Activated naive CD4-positive, alpha-beta T cell treated with anti-CD3 and anti-CD28 coated beads, Interleukin-2, amount 50 U/mL, for 24 hours (primary cell): ENCODE measurements around the gene JAZF1.

Experiments used
- H3K27ac Mint-ChIP-seq: one replicate; pipeline ENCODE4 v1.8.0; 2021; ENCODE audit warnings: mild to moderate bottlenecking, mixed read lengths
- H3K27me3 Mint-ChIP-seq: one replicate; pipeline ENCODE4 v1.8.0; 2021; ENCODE audit warnings: mixed read lengths
- H3K36me3 Mint-ChIP-seq: one replicate; pipeline ENCODE4 v1.8.0; 2021; ENCODE audit warnings: mixed read lengths
- H3K4me1 Mint-ChIP-seq: one replicate; pipeline ENCODE4 v1.8.0; 2021; ENCODE audit warnings: mixed read lengths
- H3K4me3 Mint-ChIP-seq: one replicate; pipeline ENCODE4 v1.8.0; 2021; ENCODE audit warnings: mild to moderate bottlenecking, mixed read lengths
- H3K9me3 Mint-ChIP-seq: one replicate; pipeline ENCODE4 v1.8.0; 2021; ENCODE audit warnings: mixed read lengths

JAZF1 gene

DNA sequence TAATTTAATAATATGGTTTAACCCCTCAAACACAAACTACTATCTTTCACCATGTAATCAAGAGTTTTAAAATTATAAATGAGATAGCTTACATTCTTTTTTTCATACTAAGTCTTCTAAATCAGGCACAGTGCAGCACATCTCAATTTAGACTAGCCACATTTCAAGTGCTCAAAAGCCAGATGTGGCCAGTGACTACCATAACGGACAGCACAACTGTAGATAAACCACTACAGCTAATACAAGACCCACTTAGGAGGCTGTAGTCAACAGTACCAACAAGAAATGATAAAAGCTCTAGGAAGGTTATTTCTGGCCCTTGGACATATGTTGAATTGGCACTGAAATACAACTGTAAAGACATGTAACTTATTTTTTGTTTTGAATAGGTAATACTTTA, 65.3 kb downstream of the JAZF1 start:
- Mint-ChIP-seq H3K27ac (no peak overlapping the region), H3K36me3 (peaks cover 2% of the 10 kb centered on the region), H3K4me1 (peaks cover 33% of the 10 kb centered on the region), H3K9me3 (no peaks in the 10 kb centered on the region), H3K4me3 (no peak overlapping the region), H3K27me3 (no peaks in the 10 kb centered on the region)

DNA sequence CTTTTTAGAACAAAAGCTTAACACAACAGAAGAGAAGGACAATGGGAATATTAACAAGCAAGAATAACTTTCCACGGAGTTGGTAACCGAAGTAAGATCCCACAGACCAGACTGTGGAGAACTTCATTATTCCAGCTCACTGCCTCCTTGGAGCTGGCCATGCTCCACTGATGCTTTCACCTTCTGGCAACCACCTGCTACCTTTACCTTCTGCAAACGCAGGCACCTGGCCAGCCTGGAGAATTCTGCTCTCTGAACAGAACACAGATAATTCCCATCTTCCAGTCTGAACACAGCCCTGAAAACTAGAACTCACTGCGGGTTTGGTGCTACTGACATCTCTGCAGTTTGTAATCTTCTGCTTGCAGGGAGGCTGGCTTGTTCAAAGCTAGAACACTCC, 66.5 kb downstream of the JAZF1 start:
- no peak overlapping the region for H3K4me3 Mint-ChIP-seq
- peaks cover 2% of the 10 kb centered on the region for H3K36me3 Mint-ChIP-seq
- no peaks in the 10 kb centered on the region for H3K27me3 Mint-ChIP-seq
- H3K4me1 Mint-ChIP-seq = peaks cover 24% of the 10 kb centered on the region
- H3K9me3 Mint-ChIP-seq = no peaks in the 10 kb centered on the region
- H3K27ac Mint-ChIP-seq = no peak overlapping the region

DNA sequence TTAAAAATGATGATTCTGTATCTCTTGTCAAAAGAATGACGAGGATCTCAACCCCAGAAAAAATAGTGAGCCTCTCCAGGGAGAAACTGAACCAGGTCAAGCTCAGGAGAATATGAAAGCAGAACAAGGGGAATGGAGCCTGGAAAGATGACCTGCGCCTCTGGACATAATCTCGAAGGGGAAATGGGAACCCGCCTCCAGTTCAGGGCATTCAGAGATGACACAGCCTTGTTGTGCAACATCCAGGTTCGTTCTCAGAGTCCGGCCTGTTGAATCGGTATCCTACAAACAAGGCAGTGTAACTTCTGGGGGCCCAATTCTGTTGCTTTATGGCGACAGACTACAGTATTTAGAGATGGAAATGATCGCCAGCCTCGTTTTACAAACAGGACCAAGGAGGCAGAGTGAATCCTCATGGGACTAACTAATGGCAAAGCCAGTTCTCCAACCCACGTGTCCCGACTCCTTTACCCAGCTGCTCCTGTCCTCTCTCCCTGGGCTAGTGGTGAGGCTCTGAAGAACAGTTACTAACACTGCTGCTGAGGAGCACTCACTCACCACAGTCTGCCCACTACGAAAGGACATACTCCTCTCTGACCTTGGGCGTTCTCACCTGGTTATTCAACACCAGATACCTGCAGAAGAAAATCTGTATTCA, 67.6 kb downstream of the JAZF1 start:
- peaks cover 31% of the 10 kb centered on the region for H3K4me1 Mint-ChIP-seq
- no peak overlapping the region for H3K27ac Mint-ChIP-seq
- no peaks in the 10 kb centered on the region for H3K9me3 Mint-ChIP-seq
- peaks cover 2% of the 10 kb centered on the region for H3K36me3 Mint-ChIP-seq
- no peaks in the 10 kb centered on the region for H3K27me3 Mint-ChIP-seq
- no peak overlapping the region for H3K4me3 Mint-ChIP-seq

DNA sequence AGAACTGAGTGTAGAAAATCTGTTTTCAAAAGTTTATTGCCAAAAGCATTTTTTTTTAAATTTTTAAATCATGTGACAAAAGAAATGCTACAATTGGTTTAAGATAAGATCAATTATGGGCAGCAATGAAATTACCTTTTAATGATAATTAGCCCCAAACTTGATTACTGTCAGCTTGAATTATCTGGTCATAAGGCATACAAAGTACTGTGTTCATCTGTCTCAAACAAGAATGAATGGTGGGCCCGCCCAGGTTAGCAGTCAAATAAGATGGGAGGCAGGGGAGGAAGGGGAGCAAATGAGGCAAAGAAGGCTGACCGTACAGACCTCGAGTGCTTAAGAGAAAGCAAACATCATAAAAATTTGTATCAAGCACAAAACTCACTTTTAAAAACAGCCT, 68.1 kb downstream of the JAZF1 start:
- Mint-ChIP-seq H3K27me3 (no peaks in the 10 kb centered on the region), H3K36me3 (no peaks in the 10 kb centered on the region), H3K4me1 (peaks cover 30% of the 10 kb centered on the region), H3K27ac (no peak overlapping the region), H3K4me3 (no peak overlapping the region), H3K9me3 (no peaks in the 10 kb centered on the region)

DNA sequence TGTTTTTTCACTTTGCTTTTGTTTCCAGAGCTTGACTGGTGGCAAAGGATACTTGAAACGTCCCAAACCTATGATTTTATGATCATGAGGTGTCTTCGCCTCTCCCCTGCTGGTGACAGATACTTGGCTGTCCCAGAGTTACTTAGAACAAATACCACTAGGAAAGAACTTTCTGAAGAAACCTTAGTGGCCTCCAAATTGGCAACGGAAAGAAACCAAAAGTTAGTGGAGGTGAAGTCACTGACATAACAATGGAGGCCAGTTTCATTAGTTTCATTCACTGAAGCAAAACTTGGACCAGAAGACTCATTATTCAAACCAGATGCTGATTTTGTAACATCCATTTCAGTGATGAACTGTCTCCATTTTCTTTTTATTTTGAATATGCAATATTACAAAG, 68.6 kb downstream of the JAZF1 start:
- H3K4me1 Mint-ChIP-seq = peaks cover 27% of the 10 kb centered on the region
- no peaks in the 10 kb centered on the region for H3K27me3 Mint-ChIP-seq
- H3K36me3 Mint-ChIP-seq = no peaks in the 10 kb centered on the region
- no peaks in the 10 kb centered on the region for H3K9me3 Mint-ChIP-seq
- H3K27ac Mint-ChIP-seq = no peak overlapping the region
- H3K4me3 Mint-ChIP-seq = no peak overlapping the region

DNA sequence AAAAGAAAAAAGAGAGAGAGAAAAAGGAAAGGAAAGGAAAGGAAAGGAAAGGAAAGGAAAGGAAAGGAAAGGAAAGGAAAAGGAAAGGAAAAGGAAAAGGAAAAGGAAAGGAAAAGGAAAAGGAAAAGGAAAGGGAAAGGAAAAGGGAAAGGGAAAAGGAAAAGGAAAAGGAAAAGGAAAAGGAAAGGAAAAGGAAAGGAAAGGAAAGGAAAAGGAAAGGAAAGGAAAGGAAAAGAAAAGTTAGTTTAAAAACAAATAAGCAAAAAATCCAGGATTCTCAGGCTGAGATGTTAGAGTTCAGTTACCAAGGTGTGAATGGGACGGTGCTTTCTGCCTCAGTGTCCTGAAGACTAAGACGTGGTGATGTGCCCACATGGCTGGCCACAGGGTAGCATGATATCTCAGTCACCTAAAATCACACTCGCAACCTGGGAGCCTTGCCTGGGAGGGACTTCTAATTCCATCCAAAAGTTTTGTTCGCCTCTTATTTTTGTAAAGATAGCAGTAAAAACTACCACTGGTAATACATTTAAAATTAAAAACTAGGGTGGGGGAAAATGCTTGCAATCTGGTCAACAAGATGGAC, 70.1 kb downstream of the JAZF1 start:
- Mint-ChIP-seq H3K36me3 (no peaks in the 10 kb centered on the region), H3K9me3 (no peaks in the 10 kb centered on the region), H3K27ac (no peak overlapping the region), H3K4me3 (no peak overlapping the region), H3K27me3 (no peaks in the 10 kb centered on the region), H3K4me1 (peaks cover 26% of the 10 kb centered on the region)

DNA sequence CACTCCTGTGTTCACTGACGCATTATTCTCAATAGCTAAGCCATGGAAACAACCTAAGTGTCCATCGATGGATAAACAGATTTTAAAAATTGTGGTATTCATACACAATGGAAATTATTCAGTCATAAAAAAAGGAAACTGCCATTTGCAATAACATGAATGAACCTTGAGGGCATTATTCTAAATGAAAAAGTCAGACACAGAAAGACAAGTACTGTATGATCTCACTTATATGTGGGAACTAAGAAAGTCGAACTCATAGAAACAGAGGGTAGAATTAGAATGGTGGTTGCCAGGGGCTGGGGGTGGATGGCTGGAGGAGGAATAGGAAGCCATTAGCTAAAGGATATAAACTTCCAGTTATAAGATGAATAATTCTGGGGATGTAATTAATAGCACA, 71.8 kb downstream of the JAZF1 start:
- H3K27ac Mint-ChIP-seq = no peak overlapping the region
- H3K9me3 Mint-ChIP-seq = no peaks in the 10 kb centered on the region
- H3K4me1 Mint-ChIP-seq = peaks cover 24% of the 10 kb centered on the region
- H3K4me3 Mint-ChIP-seq = no peak overlapping the region
- H3K36me3 Mint-ChIP-seq = peaks cover 3% of the 10 kb centered on the region
- no peaks in the 10 kb centered on the region for H3K27me3 Mint-ChIP-seq

DNA sequence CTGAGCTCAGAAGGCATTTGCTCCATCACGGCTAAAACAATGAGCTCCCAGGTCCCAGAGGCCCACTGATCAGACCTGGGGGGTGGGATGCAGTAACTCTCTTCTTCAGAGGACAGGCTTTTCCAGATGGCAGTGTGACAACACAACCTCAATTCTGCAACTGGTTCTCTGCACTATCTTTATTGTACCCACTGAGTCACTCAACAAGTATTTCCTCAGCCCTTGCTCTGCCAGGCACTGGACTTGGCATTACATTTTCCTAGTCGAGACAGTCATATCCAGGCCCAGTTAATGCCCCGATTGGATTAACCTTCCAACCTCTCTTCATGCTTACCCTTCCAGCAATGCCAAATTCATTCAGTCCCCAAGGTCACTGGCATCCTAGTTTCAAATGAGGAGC, 72.6 kb downstream of the JAZF1 start:
- H3K36me3 Mint-ChIP-seq = peaks cover 7% of the 10 kb centered on the region
- H3K4me1 Mint-ChIP-seq = peaks cover 28% of the 10 kb centered on the region
- H3K27me3 Mint-ChIP-seq = no peaks in the 10 kb centered on the region
- H3K9me3 Mint-ChIP-seq = no peaks in the 10 kb centered on the region
- no peak overlapping the region for H3K27ac Mint-ChIP-seq
- no peak overlapping the region for H3K4me3 Mint-ChIP-seq

DNA sequence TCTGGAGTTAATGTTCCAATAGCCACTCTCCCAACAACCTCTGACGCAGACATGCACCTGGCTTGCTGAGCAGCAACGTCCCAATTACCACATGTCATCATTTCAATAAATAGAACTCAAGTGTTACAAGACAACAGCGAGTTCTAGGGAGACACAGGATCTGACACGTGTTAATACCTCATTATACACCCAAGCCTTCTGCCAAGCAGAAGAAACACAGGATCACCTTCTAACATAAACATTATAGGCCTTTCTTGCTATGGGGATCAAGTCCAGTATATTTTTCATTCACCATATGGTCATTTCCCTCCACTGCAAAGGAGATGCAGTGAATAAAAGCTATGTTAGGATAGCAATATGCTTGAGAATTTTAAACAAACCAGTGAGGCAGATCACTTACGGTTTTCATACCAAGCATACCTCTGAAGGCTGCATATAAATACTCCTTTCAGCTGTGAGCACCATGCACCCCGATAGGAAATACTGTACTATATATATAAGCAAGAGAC, 74.2 kb downstream of the JAZF1 start:
- H3K36me3 Mint-ChIP-seq = peaks cover 7% of the 10 kb centered on the region
- no peaks in the 10 kb centered on the region for H3K9me3 Mint-ChIP-seq
- H3K4me3 Mint-ChIP-seq = no peak overlapping the region
- H3K27ac Mint-ChIP-seq = no peak overlapping the region
- peaks cover 28% of the 10 kb centered on the region for H3K4me1 Mint-ChIP-seq
- H3K27me3 Mint-ChIP-seq = no peaks in the 10 kb centered on the region

DNA sequence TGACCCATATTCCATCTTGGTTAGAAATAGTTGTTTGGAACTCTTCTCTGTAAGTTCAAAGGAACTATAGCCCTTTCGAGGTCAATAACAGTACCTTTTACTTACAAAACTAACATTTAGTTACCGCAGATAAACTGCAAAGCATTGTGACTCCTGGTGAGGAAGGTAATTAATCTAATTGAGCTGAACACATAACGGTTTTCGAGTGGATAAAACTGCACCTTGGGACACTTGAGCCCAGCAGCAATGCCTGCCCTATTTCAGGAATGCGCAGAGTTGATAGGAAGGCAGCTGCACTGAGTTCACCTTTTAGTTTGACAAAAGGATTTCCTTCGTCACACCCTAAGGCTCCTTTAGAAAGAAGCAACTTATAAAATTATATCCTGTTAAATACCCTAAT, 75.4 kb downstream of the JAZF1 start:
- Mint-ChIP-seq H3K9me3 (no peaks in the 10 kb centered on the region), H3K27ac (no peak overlapping the region), H3K36me3 (peaks cover 7% of the 10 kb centered on the region), H3K4me1 (peaks cover 28% of the 10 kb centered on the region), H3K4me3 (no peak overlapping the region), H3K27me3 (no peaks in the 10 kb centered on the region)

DNA sequence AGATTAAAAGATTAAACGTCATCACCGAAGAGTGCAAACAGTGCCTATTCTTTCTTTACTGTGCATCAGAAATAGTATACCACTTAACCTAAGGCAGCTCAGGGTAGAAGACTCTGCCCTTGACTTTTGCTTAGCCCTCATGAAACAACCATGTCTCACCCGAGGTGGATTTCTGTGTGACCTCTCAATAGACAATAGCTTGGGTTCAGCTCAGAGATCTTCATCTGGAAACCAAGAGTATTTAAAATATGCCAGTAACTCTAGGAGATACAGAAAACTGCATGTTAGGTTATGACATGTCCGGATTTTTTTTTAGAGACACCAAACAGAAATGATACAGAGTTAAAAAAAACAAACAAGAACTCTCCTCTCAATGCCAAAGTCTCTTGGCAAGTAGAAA, 75.8 kb downstream of the JAZF1 start:
- H3K4me3 Mint-ChIP-seq = no peak overlapping the region
- no peaks in the 10 kb centered on the region for H3K27me3 Mint-ChIP-seq
- H3K4me1 Mint-ChIP-seq = peaks cover 28% of the 10 kb centered on the region
- peaks cover 7% of the 10 kb centered on the region for H3K36me3 Mint-ChIP-seq
- H3K27ac Mint-ChIP-seq = no peak overlapping the region
- H3K9me3 Mint-ChIP-seq = no peaks in the 10 kb centered on the region

DNA sequence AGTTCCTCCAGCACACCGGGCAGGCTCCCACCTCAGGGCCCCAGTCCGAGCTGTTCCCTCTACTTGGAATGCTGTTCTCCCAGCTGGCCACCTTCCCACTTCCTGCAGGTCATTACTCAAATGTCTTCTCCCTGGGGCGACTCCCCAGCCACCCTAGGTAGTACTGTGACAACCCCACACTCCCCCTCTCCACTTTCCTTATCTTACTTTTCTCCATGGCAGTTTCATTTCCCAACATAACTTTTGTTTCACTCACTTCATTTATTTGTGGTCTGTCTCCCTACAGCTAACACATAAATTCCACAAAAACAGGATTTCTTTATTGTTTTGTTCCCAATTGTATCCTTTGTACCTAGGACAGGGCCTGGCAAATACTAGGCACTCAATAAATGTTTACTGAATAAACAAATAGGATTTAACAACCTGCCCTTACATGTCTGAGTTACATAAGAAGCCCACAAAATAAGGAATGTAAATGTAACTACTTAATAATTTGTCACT, 76.5 kb downstream of the JAZF1 start:
- no peak overlapping the region for H3K4me3 Mint-ChIP-seq
- H3K9me3 Mint-ChIP-seq = no peaks in the 10 kb centered on the region
- H3K36me3 Mint-ChIP-seq = peaks cover 7% of the 10 kb centered on the region
- no peaks in the 10 kb centered on the region for H3K27me3 Mint-ChIP-seq
- H3K27ac Mint-ChIP-seq = no peak overlapping the region
- peaks cover 24% of the 10 kb centered on the region for H3K4me1 Mint-ChIP-seq

DNA sequence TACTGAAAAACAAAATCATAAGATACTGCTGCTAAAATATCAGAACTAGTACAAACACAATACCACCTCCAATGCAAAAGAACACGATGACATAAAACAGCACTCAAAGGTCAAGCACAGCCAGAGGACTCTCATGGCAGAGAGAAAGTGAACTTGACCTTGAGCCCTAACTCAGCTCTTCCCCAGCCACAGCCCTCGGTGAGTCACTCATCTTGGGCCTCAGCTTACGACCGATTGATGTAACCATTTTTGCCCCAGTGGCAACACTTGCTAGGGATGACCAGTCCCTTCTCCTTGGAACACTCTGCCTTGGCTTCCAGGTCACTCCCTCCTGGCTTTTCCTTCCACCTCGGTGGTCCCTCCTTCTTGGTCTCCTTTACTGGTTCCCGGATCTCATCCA, 77.8 kb downstream of the JAZF1 start:
- H3K36me3 Mint-ChIP-seq = peaks cover 7% of the 10 kb centered on the region
- H3K27me3 Mint-ChIP-seq = no peaks in the 10 kb centered on the region
- H3K4me1 Mint-ChIP-seq = peaks cover 26% of the 10 kb centered on the region
- H3K27ac Mint-ChIP-seq = no peak overlapping the region
- H3K4me3 Mint-ChIP-seq = no peak overlapping the region
- no peaks in the 10 kb centered on the region for H3K9me3 Mint-ChIP-seq

DNA sequence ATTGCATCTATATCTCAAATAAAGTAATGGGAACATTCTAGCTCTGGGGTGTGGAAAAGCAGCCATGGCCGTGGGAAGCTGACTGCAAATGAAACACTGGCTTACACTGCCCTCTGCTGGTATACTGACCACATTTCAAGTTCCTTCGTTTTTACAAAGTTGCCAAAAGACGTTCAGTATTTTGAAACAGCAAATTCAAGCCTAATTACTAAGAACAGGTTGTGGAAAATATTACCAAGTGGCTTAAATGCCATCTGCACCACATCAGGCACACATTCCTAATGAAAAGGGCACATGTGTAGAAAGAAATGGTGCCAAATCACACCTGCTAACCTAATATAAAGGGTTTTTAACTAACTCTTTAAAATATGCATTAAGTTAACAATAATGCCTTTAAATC, 83.9 kb downstream of the JAZF1 start:
- Mint-ChIP-seq H3K4me1 (peaks cover 32% of the 10 kb centered on the region), H3K4me3 (no peak overlapping the region), H3K27me3 (no peaks in the 10 kb centered on the region), H3K9me3 (no peaks in the 10 kb centered on the region), H3K27ac (no peak overlapping the region), H3K36me3 (no peaks in the 10 kb centered on the region)

DNA sequence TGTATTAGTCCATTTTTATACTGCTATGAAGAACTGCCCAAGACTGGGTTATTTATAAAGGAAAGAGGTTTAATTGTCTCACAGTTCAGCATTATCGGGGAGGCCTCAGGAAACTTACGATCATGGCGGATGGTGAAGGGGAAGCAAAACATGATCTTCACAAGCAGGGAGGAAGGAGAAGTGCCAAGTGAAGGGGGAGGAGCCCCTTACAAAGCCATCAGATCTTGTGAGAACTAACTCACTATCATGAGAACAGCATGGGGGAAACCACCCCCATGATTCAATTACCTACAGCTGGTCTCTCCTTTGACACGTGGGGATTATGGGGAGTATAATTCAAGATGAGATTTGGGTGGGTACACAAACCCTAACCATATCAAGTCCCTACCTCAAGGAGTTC, 85.4 kb downstream of the JAZF1 start:
- Mint-ChIP-seq H3K4me3 (no peak overlapping the region), H3K27ac (no peak overlapping the region)

DNA sequence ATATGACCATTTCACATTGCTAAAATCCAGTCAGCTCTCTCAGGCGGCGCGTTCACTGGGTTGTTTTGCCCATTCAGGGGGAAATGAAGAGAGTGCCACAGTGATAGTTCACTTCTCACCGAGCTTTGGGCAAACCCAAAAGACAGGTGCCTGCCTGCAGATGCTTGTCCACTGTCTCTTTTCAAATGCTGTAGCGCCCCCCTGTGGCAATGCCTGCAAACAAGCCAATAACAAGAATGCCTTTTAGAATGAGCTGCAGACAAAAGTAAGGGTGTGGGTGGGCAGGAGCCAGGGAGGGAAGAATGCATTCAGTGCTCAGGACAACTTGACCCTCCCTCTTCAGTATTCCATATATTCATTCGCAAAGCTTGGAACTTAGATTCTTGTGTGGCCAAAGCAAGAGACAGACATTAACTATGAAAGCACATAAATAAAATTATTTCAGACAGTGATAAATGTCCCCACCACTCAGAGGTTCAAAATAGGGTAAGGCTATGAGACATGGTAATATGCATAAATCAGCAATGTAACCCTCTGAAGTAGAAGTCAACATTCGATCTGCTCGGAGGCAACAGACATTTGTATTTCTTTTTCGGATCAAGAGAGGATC, 86.9 kb downstream of the JAZF1 start:
- no peaks in the 10 kb centered on the region for H3K9me3 Mint-ChIP-seq
- H3K27ac Mint-ChIP-seq = no peak overlapping the region
- peaks cover 50% of the 10 kb centered on the region for H3K4me1 Mint-ChIP-seq
- H3K27me3 Mint-ChIP-seq = no peaks in the 10 kb centered on the region
- H3K4me3 Mint-ChIP-seq = no peak overlapping the region
- no peaks in the 10 kb centered on the region for H3K36me3 Mint-ChIP-seq

More for the DNA sequence above, 85.4 kb downstream of the JAZF1 start:
- Mint-ChIP-seq H3K4me1 (peaks cover 36% of the 10 kb centered on the region), H3K9me3 (no peaks in the 10 kb centered on the region), H3K27me3 (no peaks in the 10 kb centered on the region), H3K36me3 (no peaks in the 10 kb centered on the region)
